ENCODE measurements around the gene MT2A.

- TF ChIP-seq POLR2AphosphoS5 (IDR thresholded peaks at IDR 0.05; ENCODE audit: insufficient read depth in 1 of 2, low read depth in 1 of 2) = no peak
- TF ChIP-seq CTCF (IDR thresholded peaks at IDR 0.05) = no peak
Observed at GRCh38 chr16:56606071-56606475, 2.3 kb upstream of the MT2A start.
